Trophoblast cell (in vitro differentiated cells and primary cell): ENCODE data around the gene CDK5R1.
A peak's percentile ranks its signal among the peaks of the same experiment; 100 is the strongest.

ENCODE experiments used
- DNase-seq, 2 donors: peaks; one replicate each; pipeline ENCODE4 v3.0.0-alpha.2; 2016
- H2AFZ ChIP-seq: 2 replicates; pipeline ENCODE4 v1.6.1; 2013; ENCODE audit warnings: low read length, moderate library complexity, mild to moderate bottlenecking; ENCODE audit not compliant: insufficient read depth, poor library complexity
- H2AK5ac ChIP-seq: 2 replicates; pipeline ENCODE4 v1.6.1; 2013; ENCODE audit warnings: mild to moderate bottlenecking, low read length
- H2BK120ac ChIP-seq: 2 replicates; pipeline ENCODE4 v1.6.1; 2013; ENCODE audit warnings: low read length, mild to moderate bottlenecking, moderate library complexity; ENCODE audit not compliant: insufficient read depth, poor library complexity
- H2BK12ac ChIP-seq: 2 replicates; pipeline ENCODE4 v1.6.1; 2013; ENCODE audit warnings: mild to moderate bottlenecking, low read length, moderate library complexity
- H2BK5ac ChIP-seq: 2 replicates; pipeline ENCODE4 v1.6.1; 2013; ENCODE audit warnings: low read length, low read depth, moderate library complexity, mild to moderate bottlenecking; ENCODE audit not compliant: poor library complexity
- H3K14ac ChIP-seq: 2 replicates; pipeline ENCODE4 v1.6.1; 2013; ENCODE audit warnings: mild to moderate bottlenecking, low read length
- H3K18ac ChIP-seq: 2 replicates; pipeline ENCODE4 v1.6.1; 2013; ENCODE audit warnings: mild to moderate bottlenecking, low read length
- H3K23ac ChIP-seq: 2 replicates; pipeline ENCODE4 v1.6.1; 2013; ENCODE audit warnings: low read length
- H3K27ac ChIP-seq: 2 replicates; pipeline ENCODE4 v1.5.1; 2013; ENCODE audit warnings: low read depth, mild to moderate bottlenecking, inconsistent platforms, low read length, moderate library complexity
- H3K27me3 ChIP-seq: 2 replicates; pipeline ENCODE4 v1.6.1; 2013; ENCODE audit warnings: inconsistent platforms, mild to moderate bottlenecking, low read length, moderate library complexity; ENCODE audit not compliant: insufficient read depth
- H3K36me3 ChIP-seq, 2 experiments: 1 replicate in 1 of 2; 2 replicates in 1 of 2; pipeline ENCODE4 v1.6.1; 2013; ENCODE audit warnings: low read length in 2 of 2, mild to moderate bottlenecking in 2 of 2, moderate library complexity in 1 of 2; ENCODE audit not compliant: insufficient read depth in 2 of 2, control insufficient read depth in 1 of 2
- H3K4ac ChIP-seq: 2 replicates; pipeline ENCODE4 v1.6.1; 2013; ENCODE audit warnings: low read depth, mild to moderate bottlenecking, low read length, moderate library complexity
- H3K4me1 ChIP-seq, 2 experiments: 1 replicate in 1 of 2; 2 replicates in 1 of 2; pipeline ENCODE4 v1.6.1; 2013; ENCODE audit warnings: low read length in 2 of 2, mild to moderate bottlenecking in 2 of 2, moderate library complexity in 1 of 2; ENCODE audit not compliant: insufficient read depth in 2 of 2, control insufficient read depth in 1 of 2
- H3K4me2 ChIP-seq: 2 replicates; pipeline ENCODE4 v1.6.1; 2013; ENCODE audit warnings: inconsistent platforms, mild to moderate bottlenecking, low read length, moderate library complexity
- H3K4me3 ChIP-seq: 2 replicates; pipeline ENCODE4 v1.5.1; 2013; ENCODE audit warnings: mild to moderate bottlenecking, low read depth, low read length, inconsistent platforms
- H3K79me1 ChIP-seq: one replicate; pipeline ENCODE4 v1.6.1; 2013; ENCODE audit warnings: low read length
- H3K79me2 ChIP-seq: 2 replicates; pipeline ENCODE4 v1.6.1; 2013; ENCODE audit warnings: low read length, mild to moderate bottlenecking; ENCODE audit not compliant: control insufficient read depth, insufficient read depth, poor library complexity
- H3K9ac ChIP-seq: 2 replicates; pipeline ENCODE4 v1.6.1; 2013; ENCODE audit warnings: mild to moderate bottlenecking, low read length
- H3K9me3 ChIP-seq: 2 replicates; pipeline ENCODE4 v1.6.1; 2013; ENCODE audit warnings: low read depth, mild to moderate bottlenecking, control low read depth, inconsistent platforms, low read length; ENCODE audit not compliant: insufficient read depth
- H4K12ac ChIP-seq: 2 replicates; pipeline ENCODE4 v1.6.1; 2013; ENCODE audit warnings: low read depth, mild to moderate bottlenecking, low read length, moderate library complexity
- H4K8ac ChIP-seq: 2 replicates; pipeline ENCODE4 v1.6.1; 2013; ENCODE audit warnings: low read depth, mild to moderate bottlenecking, low read length, moderate library complexity
- H4K91ac ChIP-seq: one replicate; pipeline ENCODE4 v1.6.1; 2013; ENCODE audit warnings: low read depth, mild to moderate bottlenecking, low read length, moderate library complexity
- WGBS: extraction: QIAGEN DNeasy Blood & Tissue Kit; methylation state at CpG from one replicate; pipeline ENCODE4 v1.1.7; 2013; ENCODE audit warnings: missing lambda C conversion rate; ENCODE audit not compliant: insufficient read length, insufficient coverage; ENCODE audit errors: extremely low coverage; 5-methylcytosine and 5-hydroxymethylcytosine counted together

CDK5R1 gene

DNA sequence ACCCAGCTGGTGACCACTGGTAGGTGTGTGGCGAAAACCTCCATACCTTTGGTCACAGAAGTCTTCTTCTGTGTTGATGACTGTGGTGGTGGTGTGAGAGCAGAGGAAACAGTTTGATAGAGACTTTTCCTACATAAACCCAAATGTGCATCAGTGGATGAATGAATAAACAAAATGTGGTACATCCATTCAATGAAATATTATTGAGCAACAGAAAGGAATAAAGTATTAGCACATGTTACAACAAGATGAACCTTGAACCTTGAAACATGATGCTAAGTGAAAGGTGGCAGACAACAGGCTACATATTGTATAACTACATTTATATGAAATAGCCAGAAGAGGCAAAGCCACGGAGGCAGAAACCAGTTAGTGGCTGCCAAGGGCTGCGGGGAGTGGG, 15.2 kb downstream of the CDK5R1 start:
- H3K4me3 ChIP-seq: no peak overlapping the region
- H2AFZ ChIP-seq: no peak overlapping the region
- no peak overlapping the region for H4K12ac ChIP-seq
- H3K4me1 ChIP-seq: peaks cover 0 to 5% of the 10 kb centered on the region in 2 experiments
- H3K9ac ChIP-seq: no peak overlapping the region
- no peak overlapping the region for H2BK120ac ChIP-seq
- no peak overlapping the region for H3K18ac ChIP-seq
- H4K8ac ChIP-seq: no peak overlapping the region
- H2AK5ac ChIP-seq: no peak overlapping the region
- no peak overlapping the region for H3K4ac ChIP-seq
- no peaks in the 10 kb centered on the region for H3K9me3 ChIP-seq
- WGBS: no CpG with 5 or more reads among the region's 3 CpGs
- no peaks in the 10 kb centered on the region for H3K79me1 ChIP-seq
- no peaks in the 10 kb centered on the region for H3K27me3 ChIP-seq
- no peak overlapping the region for H2BK5ac ChIP-seq
- no peak overlapping the region for H3K27ac ChIP-seq
- H4K91ac ChIP-seq: no peak overlapping the region
- no peak overlapping the region for H3K4me2 ChIP-seq
- no peaks in the 10 kb centered on the region for H3K36me3 ChIP-seq
- no peak overlapping the region for H3K14ac ChIP-seq
- no peak overlapping the region for H3K23ac ChIP-seq
- DNase-seq: no peak
- no peaks in the 10 kb centered on the region for H3K79me2 ChIP-seq
- H2BK12ac ChIP-seq: no peak overlapping the region

DNA sequence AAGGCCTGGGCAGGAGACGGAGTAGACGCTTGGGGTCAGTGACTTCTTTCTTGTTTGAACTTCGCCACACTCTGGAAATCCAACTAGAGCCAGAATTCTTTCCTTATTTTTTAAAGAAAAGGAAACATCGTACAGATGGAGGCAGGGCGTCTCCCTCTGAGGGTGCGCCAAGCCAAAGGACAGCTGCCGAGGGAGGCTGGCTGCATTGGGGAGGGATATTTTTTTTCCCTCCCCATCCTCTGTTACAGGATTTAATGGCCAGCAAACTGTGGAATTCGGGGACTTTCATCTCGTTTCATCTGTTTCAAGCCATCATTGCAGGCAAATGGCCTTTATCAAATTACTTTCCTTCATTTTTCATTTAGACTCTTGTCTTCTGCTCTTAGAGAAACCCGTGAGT, 15.9 kb downstream of the CDK5R1 start:
- no peak overlapping the region for H3K23ac ChIP-seq
- H3K9ac ChIP-seq: no peak overlapping the region
- H3K4me1 ChIP-seq: peaks cover 0 to 5% of the 10 kb centered on the region in 2 experiments
- no peak overlapping the region for H4K91ac ChIP-seq
- no peak overlapping the region for H3K14ac ChIP-seq
- no peak overlapping the region for H2BK12ac ChIP-seq
- H3K36me3 ChIP-seq: no peaks in the 10 kb centered on the region
- H4K8ac ChIP-seq: no peak overlapping the region
- no peak overlapping the region for H3K4ac ChIP-seq
- DNase-seq: no peak
- H2BK120ac ChIP-seq: no peak overlapping the region
- no peaks in the 10 kb centered on the region for H3K79me2 ChIP-seq
- H2AK5ac ChIP-seq: no peak overlapping the region
- no peak overlapping the region for H2BK5ac ChIP-seq
- H3K27me3 ChIP-seq: no peaks in the 10 kb centered on the region
- no peak overlapping the region for H3K27ac ChIP-seq
- H3K9me3 ChIP-seq: no peaks in the 10 kb centered on the region
- no peak overlapping the region for H3K4me2 ChIP-seq
- H3K18ac ChIP-seq: no peak overlapping the region
- no peak overlapping the region for H4K12ac ChIP-seq
- H2AFZ ChIP-seq: no peak overlapping the region
- no CpG with 5 or more reads among the region's 10 CpGs for WGBS
- H3K4me3 ChIP-seq: no peak overlapping the region
- no peaks in the 10 kb centered on the region for H3K79me1 ChIP-seq

DNA sequence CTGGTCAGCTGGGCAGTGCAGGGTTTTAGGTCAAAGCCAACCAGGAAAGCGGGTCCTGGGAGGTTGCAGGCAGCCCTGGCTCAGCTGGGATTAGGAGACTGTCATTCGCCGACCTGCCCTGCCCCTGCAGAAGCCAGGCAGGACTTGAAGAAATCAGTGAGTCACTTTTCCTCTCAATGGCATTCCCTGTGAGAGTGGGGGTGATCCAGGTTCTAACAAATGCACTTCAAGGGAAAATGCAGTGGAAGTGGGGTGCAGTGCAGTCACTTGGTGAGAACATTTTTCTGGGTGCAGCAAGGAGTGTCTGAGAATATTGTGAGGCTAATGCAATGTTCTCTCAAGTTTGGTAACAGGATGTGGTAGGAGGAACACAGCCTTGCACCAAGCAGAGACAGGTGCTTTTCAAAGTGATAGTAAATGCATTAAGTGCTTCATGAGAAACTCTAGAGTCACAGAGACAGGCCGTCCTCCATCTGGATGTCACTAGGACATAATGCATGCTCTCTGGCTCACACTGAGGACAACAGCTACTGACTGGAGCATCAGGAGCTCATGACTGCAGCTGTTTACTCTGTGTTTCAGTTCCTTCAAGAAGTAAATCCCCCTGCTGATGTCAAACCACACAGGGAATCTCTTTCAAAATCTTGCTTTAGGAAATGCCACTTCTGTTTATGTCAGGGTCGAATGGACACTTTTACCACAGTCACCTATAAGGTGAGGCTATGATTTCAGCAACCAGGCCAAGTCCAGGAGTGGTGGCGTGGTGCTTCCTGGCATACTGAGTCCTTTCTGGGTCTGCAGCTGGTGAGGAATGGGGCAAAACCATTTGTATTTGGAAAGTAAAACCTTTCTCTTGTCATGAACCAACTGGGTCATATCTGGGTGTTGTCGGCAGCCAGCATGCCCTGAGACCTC, 16.7 kb downstream of the CDK5R1 start:
- no peaks in the 10 kb centered on the region for H3K27me3 ChIP-seq
- no peaks in the 10 kb centered on the region for H3K79me1 ChIP-seq
- H4K91ac ChIP-seq: no peak overlapping the region
- H3K4me2 ChIP-seq: no peak overlapping the region
- no peak overlapping the region for H4K12ac ChIP-seq
- no peaks in the 10 kb centered on the region for H3K4me1 ChIP-seq
- no peak overlapping the region for H4K8ac ChIP-seq
- no peak overlapping the region for H3K4me3 ChIP-seq
- no peaks in the 10 kb centered on the region for H3K9me3 ChIP-seq
- no CpG with 5 or more reads among the region's 7 CpGs for WGBS
- no peak for DNase-seq
- H2AK5ac ChIP-seq: no peak overlapping the region
- no peak overlapping the region for H2BK120ac ChIP-seq
- no peaks in the 10 kb centered on the region for H3K36me3 ChIP-seq
- no peak overlapping the region for H3K23ac ChIP-seq
- no peak overlapping the region for H2BK12ac ChIP-seq
- H3K18ac ChIP-seq: no peak overlapping the region
- no peak overlapping the region for H3K27ac ChIP-seq
- no peak overlapping the region for H2AFZ ChIP-seq
- no peak overlapping the region for H3K4ac ChIP-seq
- H2BK5ac ChIP-seq: no peak overlapping the region
- H3K14ac ChIP-seq: no peak overlapping the region
- peak overlapping the region; percentile 16 for H3K9ac ChIP-seq
- H3K79me2 ChIP-seq: no peaks in the 10 kb centered on the region

DNA sequence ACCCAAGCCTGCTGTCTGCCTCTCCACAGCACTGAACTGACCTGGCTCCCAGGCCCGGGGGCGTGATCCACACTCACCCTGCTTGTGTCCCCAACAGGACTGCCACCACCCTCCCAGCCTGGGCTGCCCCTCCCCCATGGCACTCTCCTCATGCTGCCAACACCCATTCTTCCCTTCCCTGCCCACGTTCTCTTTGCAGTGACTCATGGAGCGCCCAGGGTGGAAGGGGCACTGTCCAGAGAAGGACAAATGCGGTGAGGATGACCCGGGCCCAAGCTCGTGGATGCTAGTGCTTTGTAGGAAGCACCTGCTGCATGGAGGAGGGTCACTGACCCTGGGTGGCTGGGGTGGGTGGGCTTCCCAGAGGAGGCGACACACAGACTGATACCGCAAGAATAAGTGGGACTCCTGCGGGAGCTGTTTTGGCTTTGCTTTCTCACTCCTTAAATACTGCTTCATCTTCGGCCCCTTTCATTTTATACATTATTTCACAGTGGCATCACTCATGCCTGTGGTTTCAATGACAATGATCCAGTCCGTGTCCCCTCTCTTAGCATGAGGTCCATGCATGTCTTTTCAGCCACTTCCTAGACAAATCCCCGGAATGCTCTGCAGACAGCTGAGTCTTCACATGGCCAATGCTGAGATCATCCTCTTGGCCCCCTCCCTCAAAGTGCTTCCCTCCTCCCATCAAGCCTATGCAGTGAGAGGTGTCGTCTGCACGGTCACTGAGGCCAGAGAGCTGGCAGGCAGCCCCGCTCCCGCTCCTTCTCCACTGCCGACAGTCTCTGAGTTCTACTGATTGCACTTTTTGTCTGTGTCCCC, 17.6 kb downstream of the CDK5R1 start:
- Histone ChIP-seq H3K36me3 (no peaks in the 10 kb centered on the region), H3K79me2 (no peaks in the 10 kb centered on the region), H3K9me3 (no peaks in the 10 kb centered on the region), H3K23ac (no peak overlapping the region), H3K9ac (no peak overlapping the region), H2BK12ac (no peak overlapping the region), H3K18ac (no peak overlapping the region), H3K27me3 (no peaks in the 10 kb centered on the region), H3K4me3 (no peak overlapping the region), H3K4me2 (no peak overlapping the region), H4K91ac (no peak overlapping the region), H2BK120ac (no peak overlapping the region), H3K79me1 (no peaks in the 10 kb centered on the region), H3K27ac (no peak overlapping the region), H4K8ac (no peak overlapping the region), H2AK5ac (no peak overlapping the region), H2BK5ac (no peak overlapping the region), H3K14ac (no peak overlapping the region), H3K4ac (no peak overlapping the region), H2AFZ (no peak overlapping the region), H3K4me1 (no peaks in the 10 kb centered on the region), H4K12ac (no peak overlapping the region)
- WGBS: no CpG with 5 or more reads among the region's 18 CpGs
- no peak for DNase-seq
